Adrenal gland (tissue), 5 donors: Measurements from ENCODE around the gene C1orf146.

ENCODE experiments used
- CTCF ChIP-seq, 6 experiments: fragments of 450-650 bp in 4 of 6; fragments of 200-600 bp in 2 of 6; sonication (generic) in 1 of 6; IDR thresholded peaks; 1 replicate in 5 of 6; 2 replicates in 1 of 6; pipeline versions ENCODE4 v1.5.1 to v1.8.0; 2016 to 2021; ENCODE audit warnings: antibody characterized with exemption in 6 of 6, mild to moderate bottlenecking in 2 of 6, moderate library complexity in 1 of 6
- POLR2A ChIP-seq, 2 donors: fragments of 450-650 bp; IDR thresholded peaks; one replicate each; pipeline ENCODE4 v1.6.1; 2017; ENCODE audit warnings: antibody characterized with exemption in 2 of 2, mild to moderate bottlenecking in 2 of 2, moderate library complexity in 1 of 2
- donor health status: DM: no; HTN: no; CAD: no.

- TF ChIP-seq POLR2A (IDR thresholded peaks at IDR 0.05) (no peak), CTCF (IDR thresholded peaks at IDR 0.05) (no peak)
Measured at GRCh38 chr1:92192246-92192645, 25.5 kb upstream of the C1orf146 start.
